IMR-90 (cell line): ENCODE measurements around the gene SLC7A4. TPM values are rescaled to one million over a fixed set of nuclear protein-coding genes. Genes with fewer than 3 reads are reported as not detected.

Experiments used
- ATAC-seq: fragments of 200-7000 bp; cut with Tn5 transposase; 2 replicates; pipeline ENCODE4 v1.9.1; 2020; ENCODE audit warnings: low read depth, mild to moderate bottlenecking, moderate library complexity
- BruUV-seq: library from RNA; stranded (reverse); fragments of 400-500 nt; replicated peaks from 2 replicates; lab custom pipeline; 2021; lab: Mats Ljungman, UMichigan
- CTCF ChIA-PET: fragments of 300-600 bp; formaldehyde crosslinking; extraction: SDS; loops from one replicate; lab custom pipeline; 2021; ENCODE audit warnings: antibody characterized with exemption; lab: Yijun Ruan, JAX
- POLR2A ChIA-PET: fragments of 300-600 bp; sonication (Branson Sonifier 250); formaldehyde crosslinking; loops from one replicate; lab custom pipeline; 2022; ENCODE audit warnings: antibody characterized with exemption; ENCODE audit not compliant: unreplicated experiment; lab: Charles Lee
- DNase-seq: peaks from one replicate; pipeline ENCODE4 v3.0.0; 2013
- H2AFZ ChIP-seq: replicated peaks from 2 replicates; pipeline ENCODE3; 2013; ENCODE audit warnings: low read length, mild to moderate bottlenecking; ENCODE audit not compliant: poor library complexity
- H2AK5ac ChIP-seq: 2 replicates; pipeline ENCODE4 v1.6.1; 2013; ENCODE audit warnings: low read depth, low read length, inconsistent platforms
- H2AK9ac ChIP-seq: replicated peaks from 2 replicates; pipeline ENCODE3; 2013; ENCODE audit warnings: mild to moderate bottlenecking, low read depth, low read length, moderate library complexity; ENCODE audit not compliant: poor library complexity
- H2BK120ac ChIP-seq: 2 replicates; pipeline ENCODE4 v1.6.1; 2013; ENCODE audit warnings: low read depth, low read length, inconsistent platforms
- H2BK15ac ChIP-seq: 3 replicates; pipeline ENCODE4 v1.6.1; 2013; ENCODE audit warnings: low read depth, low read length, inconsistent platforms
- H2BK20ac ChIP-seq: 2 replicates; pipeline ENCODE4 v1.6.1; 2013; ENCODE audit warnings: low read depth, mild to moderate bottlenecking, inconsistent platforms, low read length, moderate library complexity
- H2BK5ac ChIP-seq: 2 replicates; pipeline ENCODE4 v1.6.1; 2013; ENCODE audit warnings: mild to moderate bottlenecking, low read depth, low read length, inconsistent platforms; ENCODE audit not compliant: poor library complexity, severe bottlenecking
- H3K14ac ChIP-seq: replicated peaks from 2 replicates; pipeline ENCODE4 v1.6.1; 2013; ENCODE audit warnings: low read depth, low read length, inconsistent platforms
- H3K18ac ChIP-seq: 2 replicates; pipeline ENCODE4 v1.6.1; 2013; ENCODE audit warnings: low read depth, low read length, control low read depth
- H3K23ac ChIP-seq: 2 replicates; pipeline ENCODE4 v1.6.1; 2013; ENCODE audit warnings: low read depth, low read length, inconsistent platforms
- H3K27ac ChIP-seq: 2 replicates; pipeline ENCODE4 v1.5.1; 2013; ENCODE audit warnings: mild to moderate bottlenecking, control low read depth, low read length; ENCODE audit not compliant: insufficient read depth
- H3K27me3 ChIP-seq: 2 replicates; pipeline ENCODE4 v1.6.1; 2013; ENCODE audit warnings: low read length; ENCODE audit not compliant: control insufficient read depth, insufficient read depth
- H3K36me3 ChIP-seq: 2 replicates; pipeline ENCODE4 v1.6.1; 2013; ENCODE audit warnings: low read length, mixed read lengths; ENCODE audit not compliant: control insufficient read depth, insufficient read depth
- H3K4ac ChIP-seq: 2 replicates; pipeline ENCODE4 v1.6.1; 2013; ENCODE audit warnings: low read depth, low read length, inconsistent platforms
- H3K4me1 ChIP-seq: 2 replicates; pipeline ENCODE4 v1.6.1; 2013; ENCODE audit warnings: low read length, mixed read lengths; ENCODE audit not compliant: control insufficient read depth, insufficient read depth
- H3K4me2 ChIP-seq: 2 replicates; pipeline ENCODE4 v1.6.1; 2013; ENCODE audit warnings: low read depth, mild to moderate bottlenecking, control low read depth, low read length, moderate library complexity
- H3K4me3 ChIP-seq: 2 replicates; pipeline ENCODE4 v1.5.1; 2013; ENCODE audit warnings: low read depth, mild to moderate bottlenecking, control low read depth, low read length, moderate library complexity; ENCODE audit not compliant: insufficient read depth
- H3K56ac ChIP-seq: 2 replicates; pipeline ENCODE4 v1.6.1; 2013; ENCODE audit warnings: low read length, inconsistent platforms; ENCODE audit not compliant: insufficient read depth; ENCODE audit errors: extremely low read depth
- H3K79me1 ChIP-seq, 2 experiments: 2 replicates each; pipeline ENCODE4 v1.6.1; 2013; ENCODE audit warnings: low read length in 2 of 2, inconsistent platforms in 1 of 2, low read depth in 1 of 2
- H3K9ac ChIP-seq: 2 replicates; pipeline ENCODE4 v1.6.1; 2013; ENCODE audit warnings: low read depth, low read length, control low read depth
- H3K9me1 ChIP-seq: 2 replicates; pipeline ENCODE4 v1.6.1; 2013; ENCODE audit warnings: low read length, inconsistent platforms; ENCODE audit not compliant: insufficient read depth
- H3K9me3 ChIP-seq: 2 replicates; pipeline ENCODE4 v1.6.1; 2013; ENCODE audit warnings: low read length; ENCODE audit not compliant: control insufficient read depth, insufficient read depth
- H4K20me1 ChIP-seq: 2 replicates; pipeline ENCODE4 v1.6.1; 2013; ENCODE audit warnings: low read length, inconsistent platforms; ENCODE audit not compliant: insufficient read depth
- H4K5ac ChIP-seq: 2 replicates; pipeline ENCODE4 v1.6.1; 2013; ENCODE audit warnings: mild to moderate bottlenecking, low read depth, low read length, control low read depth
- H4K8ac ChIP-seq, 2 experiments: 2 replicates each; pipeline ENCODE4 v1.6.1; 2013; ENCODE audit warnings: low read depth in 2 of 2, low read length in 2 of 2, control low read depth in 1 of 2, inconsistent platforms in 1 of 2
- H4K91ac ChIP-seq: 2 replicates; pipeline ENCODE4 v1.6.1; 2013; ENCODE audit warnings: low read depth, low read length, inconsistent platforms; ENCODE audit not compliant: insufficient read depth
- MAFK ChIP-seq: IDR thresholded peaks from 2 replicates; pipeline ENCODE4 v1.6.1; 2012; ENCODE audit warnings: low read depth, low read length, improper control_type of control experiment
- MXI1 ChIP-seq: IDR thresholded peaks from 2 replicates; pipeline ENCODE4 v1.6.1; 2012; ENCODE audit warnings: low read depth, mild to moderate bottlenecking, low read length, moderate library complexity, borderline replicate concordance
- RCOR1 ChIP-seq: IDR thresholded peaks from 2 replicates; pipeline ENCODE4 v1.6.1; 2012; ENCODE audit warnings: mild to moderate bottlenecking, low read length, improper control_type of control experiment; ENCODE audit not compliant: insufficient replicate concordance
- SMC3 ChIP-seq: fragments of 150-350 bp; IDR thresholded peaks from 2 replicates; pipeline ENCODE4 v1.6.1; 2016; ENCODE audit warnings: low read depth, mild to moderate bottlenecking, antibody characterized with exemption, low read length, moderate library complexity
- WGBS, 2 experiments: methylation state at CpG; one replicate each; pipeline versions ENCODE4 v1.1.5 to v1.1.7; 2013; ENCODE audit warnings: missing lambda C conversion rate in 2 of 2; ENCODE audit not compliant: insufficient read length in 1 of 2; ENCODE audit errors: extremely low coverage in 2 of 2; 5-methylcytosine and 5-hydroxymethylcytosine counted together
- dilution Hi-C: fragments of 300-500 bp; cut with HindIII; formaldehyde crosslinking; loops from one replicate; pipeline ENCODE4 v1.14.3; 2018; ENCODE audit warnings: low sequenced_read_pairs; ENCODE audit not compliant: unreplicated experiment
- in situ Hi-C: fragments of 300-500 bp; cut with MboI; formaldehyde crosslinking; loops from 3 replicates; pipeline ENCODE4 v1.14.3; 2019; ENCODE audit warnings: low sequenced_read_pairs, inconsistent platforms, mixed read lengths
- intact Hi-C: fragments of 100-400 bp; cut with micrococcal nuclease; formaldehyde crosslinking; loops from 2 replicates; pipeline ENCODE4 v1.10.0; 2022
- polyA plus RNA-seq, 3 experiments: library from polyadenylated mRNA; depleted of rRNA; stranded (reverse); fragments of >200 nt; gene quantifications; 2 replicates each; pipeline ENCODE4 v1.2.3, GENCODE V29; 2012; ENCODE audit warnings: low replicate concordance in 1 of 3
- total RNA-seq: library from RNA; depleted of rRNA; stranded (reverse); fragments of >200 nt; gene quantifications from 2 replicates; pipeline ENCODE4 v1.2.3, GENCODE V29; 2012

SLC7A4 gene
- total and polyA plus RNA-seq, 2 of the 4 experiments (the other 2 are of a cell fraction), result 0.03 TPM; not detected in 1

DNA sequence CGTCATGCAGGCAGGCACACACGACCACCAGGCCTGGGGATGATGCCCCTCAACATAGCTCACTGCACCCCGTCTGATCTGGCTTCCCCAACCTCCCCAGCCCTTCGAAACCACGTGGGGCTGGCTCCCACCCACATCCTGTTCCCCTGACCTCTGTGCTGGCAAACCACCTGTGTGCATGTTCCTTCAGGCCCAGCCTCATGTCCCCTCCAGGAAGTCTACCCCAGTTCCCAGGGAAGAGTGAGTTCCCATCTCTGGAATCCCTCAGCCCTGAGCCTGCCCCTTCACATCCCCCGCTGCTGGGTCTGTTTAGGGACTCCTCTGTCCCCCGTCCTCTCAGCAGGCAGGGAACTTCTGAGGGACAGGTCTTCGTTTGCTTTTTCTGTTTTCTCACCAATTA lies 7.1 kb downstream of the SLC7A4 start:
- in situ Hi-C loops, result no loop called here
- no peak overlapping the region for H2BK20ac ChIP-seq
- H2AFZ ChIP-seq, result peak overlapping the region; percentile 65
- no peaks in the 10 kb centered on the region for H3K36me3 ChIP-seq
- H3K79me1 ChIP-seq, result no peaks in the 10 kb centered on the region
- TF ChIP-seq MAFK (no peak), SMC3 (no peak), RCOR1 (no peak), MXI1 (no peak)
- H3K18ac ChIP-seq, result no peak overlapping the region
- H3K4me3 ChIP-seq, result no peak overlapping the region
- no peak overlapping the region for H2AK5ac ChIP-seq
- BruUV-seq, result no TSS peak
- H3K27me3 ChIP-seq, result peaks cover 10% of the 10 kb centered on the region
- peaks cover 2% of the 10 kb centered on the region; the same call in 1 of the 2 replicates for H3K4me1 ChIP-seq
- no peak overlapping the region for H4K91ac ChIP-seq
- intact Hi-C loops, result no loop called here
- H4K5ac ChIP-seq, result no peak overlapping the region
- no peak overlapping the region for H3K27ac ChIP-seq
- H3K4ac ChIP-seq, result no peak overlapping the region
- H3K9me1 ChIP-seq, result no peaks in the 10 kb centered on the region
- H3K23ac ChIP-seq, result no peak overlapping the region
- WGBS, 2 experiments, result no CpG with 5 or more reads among the region's 8 CpGs
- CTCF ChIA-PET, result no interaction called here
- no peak overlapping the region for H3K9ac ChIP-seq
- ATAC-seq (no peak), DNase-seq (no peak)
- POLR2A ChIA-PET, result no interaction called here
- H2BK120ac ChIP-seq, result no peak overlapping the region
- no peak overlapping the region for H3K4me2 ChIP-seq
- H2AK9ac ChIP-seq, result peak overlapping the region; percentile 81
- no peak overlapping the region for H2BK15ac ChIP-seq
- no peaks in the 10 kb centered on the region for H3K9me3 ChIP-seq
- H3K14ac ChIP-seq, result no peak overlapping the region
- H3K56ac ChIP-seq, result no peak overlapping the region
- H4K20me1 ChIP-seq, result no peaks in the 10 kb centered on the region
- no peak overlapping the region for H4K8ac ChIP-seq
- dilution Hi-C loops, result no loop called here
- no peak overlapping the region for H2BK5ac ChIP-seq
